H7 (cell line): ENCODE results near the gene PPT1. TPM values are rescaled to one million over a fixed set of nuclear protein-coding genes. Genes with fewer than 3 reads are reported as not detected.
"Not testable (repeated sequence)": the region's sequence is repeated elsewhere in the genome, so short reads cannot be mapped to it uniquely, and the experiment has no call there.

Experiments used
- DNase-seq: peaks from one replicate; pipeline ENCODE4 v3.0.0; 2012
- H3K27me3 ChIP-seq: 2 replicates; pipeline ENCODE4 v1.6.0; 2011; ENCODE audit warnings: mild to moderate bottlenecking, low read length; ENCODE audit not compliant: control insufficient read depth, insufficient read depth
- H3K36me3 ChIP-seq: replicated peaks from 2 replicates; pipeline ENCODE4 v1.5.1; 2011; ENCODE audit warnings: low read length; ENCODE audit not compliant: control insufficient read depth, insufficient read depth
- H3K4me3 ChIP-seq: 2 replicates; pipeline ENCODE4 v1.5.1; 2011; ENCODE audit warnings: low read depth, mild to moderate bottlenecking, control low read depth, low read length, moderate library complexity; ENCODE audit not compliant: insufficient read depth
- total RNA-seq: library from RNA; depleted of rRNA; stranded (reverse); fragments of >200 nt; shearing (Covaris generic); gene quantifications from 2 replicates; pipeline ENCODE4 v1.2.3, GENCODE V29; 2014; rRNA removed

Gene PPT1
- total RNA-seq, 1 experiment from 2014 or later = 121 TPM

GRCh38 chr1:40037254-40037653, 59.8 kb downstream of the PPT1 start:
- H3K36me3 ChIP-seq, H3K27me3 ChIP-seq, H3K4me3 ChIP-seq, DNase-seq: not testable (repeated sequence)

GRCh38 chr1:40036574-40036973, 60.5 kb downstream of the PPT1 start:
- Histone ChIP-seq H3K36me3 (no peaks in the 10 kb centered on the region), H3K4me3 (no peak overlapping the region), H3K27me3 (no peaks in the 10 kb centered on the region)
- DNase-seq = no peak

GRCh38 chr1:40034869-40035268, 62.2 kb downstream of the PPT1 start:
- Histone ChIP-seq H3K27me3 (no peaks in the 10 kb centered on the region; the same call in 1 of the 2 replicates), H3K36me3 (no peaks in the 10 kb centered on the region), H3K4me3 (no peak overlapping the region)
- DNase-seq = no peak

GRCh38 chr1:40032240-40032891, 64.7 kb downstream of the PPT1 start:
- DNase-seq = peak; percentile 46
- no peaks in the 10 kb centered on the region; the same call in 1 of the 2 replicates for H3K27me3 ChIP-seq
- H3K4me3 ChIP-seq = no peak overlapping the region
- no peaks in the 10 kb centered on the region for H3K36me3 ChIP-seq

- no peaks in the 10 kb centered on the region; the same call in 1 of the 2 replicates for H3K27me3 ChIP-seq
- no peaks in the 10 kb centered on the region for H3K36me3 ChIP-seq
- no peak overlapping the region for H3K4me3 ChIP-seq
- DNase-seq = no peak
These were observed 66.4 kb downstream of the PPT1 start for GRCh38 chr1:40030528-40031135.

GRCh38 chr1:40029608-40030007, 67.4 kb downstream of the PPT1 start:
- no peak for DNase-seq
- Histone ChIP-seq H3K36me3 (no peaks in the 10 kb centered on the region), H3K4me3 (no peak overlapping the region), H3K27me3 (no peaks in the 10 kb centered on the region; the same call in 1 of the 2 replicates)

- no peak overlapping the region for H3K4me3 ChIP-seq
- DNase-seq = no peak
- no peaks in the 10 kb centered on the region for H3K36me3 ChIP-seq
- no peaks in the 10 kb centered on the region; the same call in 1 of the 2 replicates for H3K27me3 ChIP-seq
These were observed 69.4 kb downstream of the PPT1 start for GRCh38 chr1:40027647-40028046.

GRCh38 chr1:40024671-40025070, 72.4 kb downstream of the PPT1 start:
- H3K36me3 ChIP-seq = no peaks in the 10 kb centered on the region
- H3K27me3 ChIP-seq = no peaks in the 10 kb centered on the region
- no peak for DNase-seq
- H3K4me3 ChIP-seq = no peak overlapping the region

GRCh38 chr1:40023379-40023944, 73.6 kb downstream of the PPT1 start:
- DNase-seq = no peak
- no peaks in the 10 kb centered on the region for H3K27me3 ChIP-seq
- no peaks in the 10 kb centered on the region for H3K36me3 ChIP-seq

More at GRCh38 chr1:40023379-40023944, 73.6 kb downstream of the PPT1 start:
- H3K4me3 ChIP-seq = no peak overlapping the region

Other genes with a start within 250 kb of the PPT1 start
- gene TRIT1, start 213.7 kb downstream of the PPT1 start, total RNA-seq = 57.0 and 77.0 TPM in 2 replicates
- gene MYCL, start 195.3 kb downstream of the PPT1 start, total RNA-seq = 49.0 and 52.5 TPM in 2 replicates
- 4.7 and 6.4 TPM in 2 replicates for gene MFSD2A, start 142.1 kb downstream of the PPT1 start, total RNA-seq
- 386 and 432 TPM in 2 replicates for gene CAP1, start 56.5 kb downstream of the PPT1 start, total RNA-seq
- 19.6 and 36.7 TPM in 2 replicates for gene RLF, start 64.1 kb upstream of the PPT1 start, total RNA-seq
- gene TMCO2, start 150.7 kb upstream of the PPT1 start, total RNA-seq = 0.28 TPM in 1 of 2 replicates, not detected in the other
- 31.3 and 37.9 TPM in 2 replicates for gene ZMPSTE24, start 161.0 kb upstream of the PPT1 start, total RNA-seq
- 17.6 and 23.8 TPM in 2 replicates for gene COL9A2, start 220.0 kb upstream of the PPT1 start, total RNA-seq